ENCODE results near the gene NAV3.
"Not testable (repeated sequence)": the region's sequence is repeated elsewhere in the genome, so short reads cannot be mapped to it uniquely, and the experiment has no call there.

The NAV3 gene

DNA sequence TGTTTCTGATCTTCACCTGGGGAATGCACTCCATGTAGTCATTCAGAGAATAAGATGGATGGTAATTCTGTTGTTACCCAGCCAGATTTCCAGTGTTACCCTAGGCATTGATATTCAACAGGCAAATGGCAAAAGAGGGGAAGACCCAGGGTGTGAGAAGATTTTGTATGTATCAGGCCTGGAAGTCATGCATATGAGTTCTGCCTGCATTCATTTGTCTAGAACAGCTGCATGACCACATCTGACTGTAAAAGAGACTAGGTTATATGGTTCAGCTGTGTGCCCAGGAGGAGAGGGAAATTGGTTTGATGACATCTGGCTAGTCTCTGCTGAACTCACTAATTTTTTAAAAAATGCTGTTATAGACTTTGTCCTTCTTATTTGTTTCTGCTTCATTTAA lies 224.9 kb downstream of the NAV3 start:
- no peak for DNase-seq (ENCODE audit: low read depth)

- no peak for DNase-seq (ENCODE audit: low read depth)
These were observed 226.4 kb downstream of the NAV3 start for GRCh38 chr12:78057075-78057474.

- no peak for DNase-seq (ENCODE audit: low read depth)
These were observed 229.5 kb downstream of the NAV3 start for GRCh38 chr12:78060186-78060585.

DNA sequence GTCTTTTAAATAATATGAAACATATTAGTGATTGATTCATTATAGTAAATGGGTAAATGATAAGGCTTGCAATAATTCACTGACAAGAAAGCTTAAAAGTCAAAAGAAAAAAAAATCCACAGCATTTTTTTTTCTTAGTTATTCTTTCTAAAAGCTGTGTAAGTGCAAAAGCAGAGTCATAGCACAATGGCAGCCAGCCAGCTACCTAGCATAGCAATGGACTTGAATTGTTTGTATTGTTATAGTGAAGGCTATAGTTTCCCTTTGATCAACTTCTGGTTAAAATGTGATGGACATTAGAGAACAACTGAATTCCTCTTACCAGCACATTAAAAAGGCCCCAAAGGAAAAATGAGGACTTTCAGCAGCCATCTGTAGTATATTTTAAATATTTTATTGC lies 232.1 kb downstream of the NAV3 start:
- DNase-seq (ENCODE audit: low read depth) = no peak

DNA sequence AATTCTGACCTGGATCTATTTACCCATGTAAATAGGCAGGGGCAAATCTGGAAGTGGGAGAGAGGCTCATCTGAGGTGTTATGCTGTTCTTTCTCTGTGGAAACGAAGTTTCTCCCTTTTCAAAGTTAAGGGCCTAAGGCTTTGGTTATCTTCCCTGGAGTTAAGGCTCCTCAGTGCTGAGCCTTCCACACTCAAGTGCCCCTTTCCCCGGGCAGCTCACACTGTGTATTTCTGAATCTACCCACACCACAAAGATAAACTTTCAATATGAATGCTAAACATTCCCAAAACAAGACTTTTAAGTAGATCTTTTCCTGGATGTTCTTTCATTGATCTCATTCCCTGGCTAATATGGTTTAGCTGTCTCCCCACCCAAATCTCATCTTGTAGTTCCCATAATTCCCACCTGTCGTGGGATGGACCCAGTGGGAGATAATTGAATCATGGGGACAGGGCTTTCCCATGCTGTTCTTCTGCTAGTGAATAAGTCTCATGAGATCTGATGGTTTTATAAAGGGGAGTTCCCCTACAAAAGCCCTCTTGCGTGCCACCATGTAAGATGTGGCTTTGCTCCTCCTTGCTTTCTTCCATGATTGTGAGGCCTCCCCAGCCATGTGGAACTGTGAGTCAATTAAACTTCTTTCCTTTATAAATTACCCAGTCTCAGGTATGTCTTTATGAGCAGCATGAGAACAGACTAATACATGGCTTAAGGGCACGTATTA lies 251.1 kb downstream of the NAV3 start:
- DNase-seq (ENCODE audit: low read depth) = no peak

- DNase-seq (ENCODE audit: low read depth) = no peak
These were observed 255.0 kb downstream of the NAV3 start for GRCh38 chr12:78085542-78086182.

DNA sequence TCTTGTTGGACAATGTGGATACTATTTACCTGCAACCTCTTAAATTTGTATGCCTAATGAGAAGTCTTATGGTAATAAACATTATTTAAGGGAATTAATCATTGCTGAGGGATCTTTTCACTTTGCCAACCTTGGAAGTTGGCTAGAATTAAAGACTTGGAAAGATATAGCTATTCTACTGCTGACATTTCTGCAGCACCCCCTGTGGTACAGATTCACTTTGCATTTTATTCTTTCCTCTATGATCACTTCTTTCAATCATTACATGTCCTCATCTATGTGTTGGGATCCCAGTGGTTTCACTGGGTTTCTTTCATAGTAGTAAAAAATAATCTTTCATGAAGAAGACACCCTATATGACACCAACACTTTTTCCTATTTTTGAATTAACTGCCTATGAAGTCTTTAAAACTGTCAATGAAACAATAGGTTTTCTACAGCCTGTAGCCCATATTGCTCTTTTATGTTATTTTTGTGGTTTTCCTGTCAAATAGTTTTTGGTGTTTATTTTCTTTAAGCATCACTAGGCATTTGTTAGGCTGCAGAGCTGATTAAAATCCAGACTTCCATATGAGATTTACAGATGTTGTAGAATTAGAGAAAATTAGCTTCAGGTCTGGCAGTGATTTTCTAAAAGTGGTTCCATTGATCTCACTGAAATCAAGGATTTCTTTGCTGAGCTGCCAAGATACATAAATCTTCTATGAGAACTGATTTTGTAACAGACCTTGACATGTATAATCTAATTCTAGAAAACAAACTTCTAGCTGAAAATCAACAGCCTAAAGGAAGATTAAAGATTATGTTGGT lies 256.1 kb downstream of the NAV3 start:
- DNase-seq (ENCODE audit: low read depth) = no peak

DNA sequence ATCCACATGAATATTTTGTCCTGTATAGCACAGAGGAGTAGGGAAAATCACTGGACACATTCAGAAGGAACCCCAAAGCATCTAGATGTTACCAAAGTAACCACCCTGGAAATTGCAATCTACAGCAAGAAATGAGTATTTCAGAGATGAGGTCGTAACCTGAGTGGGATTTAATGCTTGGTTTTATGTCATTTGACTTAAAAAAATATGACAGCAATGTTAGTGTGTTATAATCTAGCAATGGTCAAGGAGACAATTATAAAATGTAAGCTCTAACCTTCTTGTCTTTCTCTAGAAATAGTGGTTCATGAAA lies 256.6 kb downstream of the NAV3 start:
- no peak for DNase-seq (ENCODE audit: low read depth)

DNA sequence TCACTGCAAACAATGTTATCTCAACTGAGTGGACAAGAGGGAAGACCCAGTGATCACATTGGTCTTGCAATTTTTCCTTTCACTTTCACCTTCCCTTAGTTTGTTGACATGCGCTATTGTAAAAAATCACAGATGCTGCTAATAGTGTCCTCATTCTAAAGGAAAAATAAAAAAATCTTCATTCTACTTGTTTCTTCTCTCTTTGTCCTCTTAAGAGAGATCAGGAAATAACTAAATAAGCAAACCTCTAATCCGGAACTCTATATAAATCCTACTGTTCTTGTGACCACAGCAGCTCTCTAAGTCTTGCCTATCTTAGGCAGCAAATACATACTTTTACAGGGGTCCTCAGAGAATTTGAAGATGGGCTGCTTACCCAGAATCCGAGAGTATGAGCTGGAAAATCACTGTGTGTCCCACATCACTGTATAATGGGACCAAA lies 257.7 kb downstream of the NAV3 start:
- DNase-seq (ENCODE audit: low read depth) = no peak

- no peak for DNase-seq (ENCODE audit: low read depth)
These were observed 259.6 kb downstream of the NAV3 start for GRCh38 chr12:78090266-78090665.

DNA sequence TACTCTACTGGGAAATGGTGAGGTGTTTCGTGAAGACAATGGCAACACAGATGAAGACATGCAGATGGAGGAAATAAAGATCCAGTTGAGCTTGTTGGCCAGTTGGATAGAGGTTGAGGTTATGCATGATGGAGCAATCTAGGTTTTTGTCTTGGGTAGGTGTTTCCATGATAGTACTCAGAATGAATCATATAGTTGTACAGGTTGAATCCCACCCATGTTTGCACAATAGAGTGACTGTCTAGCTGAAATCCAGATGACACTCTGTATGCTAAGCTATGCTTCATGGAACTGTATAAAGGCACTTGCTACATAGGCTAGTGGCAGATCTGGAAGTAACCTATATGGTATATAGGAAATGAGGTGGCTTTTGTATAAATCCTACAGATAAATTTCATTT lies 264.9 kb downstream of the NAV3 start:
- DNase-seq (ENCODE audit: low read depth) = no peak

DNA sequence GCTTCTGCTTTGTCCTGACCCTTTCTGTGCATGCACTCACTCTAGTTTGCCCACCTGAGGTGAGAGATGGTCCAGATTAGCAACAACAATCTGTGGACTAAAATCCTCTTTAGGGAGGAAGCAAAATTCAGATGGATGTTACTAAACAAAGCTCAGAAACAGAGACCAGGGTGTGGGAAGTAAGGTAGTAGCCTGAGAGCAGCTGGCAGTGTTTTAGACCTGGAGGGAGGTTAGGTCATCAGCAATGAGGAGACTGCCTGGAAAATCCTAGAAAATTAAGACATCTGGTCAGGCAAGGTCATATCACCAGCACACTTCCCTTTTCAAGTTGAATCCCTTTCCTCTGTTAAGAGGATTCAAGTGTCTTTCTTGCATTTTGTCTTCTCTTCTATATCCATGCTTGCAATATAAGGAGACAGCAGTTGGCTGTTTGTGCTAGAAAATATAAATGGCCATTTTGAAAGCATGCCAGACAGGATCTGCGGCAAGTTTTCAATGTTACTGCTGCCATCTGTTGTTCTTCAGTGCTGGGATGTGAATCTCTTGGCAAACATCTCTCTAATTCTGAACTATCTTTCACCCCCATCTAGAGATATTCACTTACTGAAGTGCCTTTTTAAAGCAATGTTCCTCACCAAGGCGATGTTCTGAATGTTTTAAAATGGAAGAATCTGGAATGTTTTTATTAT lies 266.4 kb downstream of the NAV3 start:
- DNase-seq (ENCODE audit: low read depth) = no peak

- DNase-seq (ENCODE audit: low read depth) = no peak
These were observed 269.1 kb downstream of the NAV3 start for GRCh38 chr12:78099806-78100205.

GRCh38 chr12:78101113-78101876 lies 270.6 kb downstream of the NAV3 start:
- no peak for DNase-seq (ENCODE audit: low read depth)

- DNase-seq (ENCODE audit: low read depth) = no peak
These were observed 271.4 kb downstream of the NAV3 start for GRCh38 chr12:78101946-78102635.

GRCh38 chr12:78102801-78103200 lies 272.1 kb downstream of the NAV3 start:
- DNase-seq (ENCODE audit: low read depth) = not testable (repeated sequence)

GRCh38 chr12:78115889-78116288 lies 285.2 kb downstream of the NAV3 start:
- DNase-seq (ENCODE audit: low read depth) = no peak

- no peak for DNase-seq (ENCODE audit: low read depth)
These were observed 287.3 kb downstream of the NAV3 start for GRCh38 chr12:78118036-78118435.

- no peak for DNase-seq (ENCODE audit: low read depth)
These were observed 287.8 kb downstream of the NAV3 start for GRCh38 chr12:78118486-78118885.

DNA sequence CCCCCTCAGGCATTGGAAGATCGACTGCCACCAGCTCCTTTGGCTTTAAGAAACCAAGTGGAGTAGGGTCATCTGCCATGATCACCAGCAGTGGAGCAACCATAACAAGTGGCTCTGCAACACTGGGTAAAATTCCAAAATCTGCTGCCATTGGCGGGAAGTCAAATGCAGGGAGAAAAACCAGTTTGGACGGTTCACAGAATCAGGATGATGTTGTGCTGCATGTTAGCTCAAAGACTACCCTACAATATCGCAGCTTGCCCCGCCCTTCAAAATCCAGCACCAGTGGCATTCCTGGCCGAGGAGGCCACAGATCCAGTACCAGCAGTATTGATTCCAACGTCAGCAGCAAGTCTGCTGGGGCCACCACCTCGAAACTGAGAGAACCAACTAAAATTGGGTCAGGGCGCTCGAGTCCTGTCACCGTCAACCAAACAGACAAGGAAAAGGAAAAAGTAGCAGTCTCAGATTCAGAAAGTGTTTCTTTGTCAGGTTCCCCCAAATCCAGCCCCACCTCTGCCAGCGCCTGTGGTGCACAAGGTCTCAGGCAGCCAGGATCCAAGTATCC lies 288.7 kb downstream of the NAV3 start:
- DNase-seq (ENCODE audit: low read depth) = no peak

DNA sequence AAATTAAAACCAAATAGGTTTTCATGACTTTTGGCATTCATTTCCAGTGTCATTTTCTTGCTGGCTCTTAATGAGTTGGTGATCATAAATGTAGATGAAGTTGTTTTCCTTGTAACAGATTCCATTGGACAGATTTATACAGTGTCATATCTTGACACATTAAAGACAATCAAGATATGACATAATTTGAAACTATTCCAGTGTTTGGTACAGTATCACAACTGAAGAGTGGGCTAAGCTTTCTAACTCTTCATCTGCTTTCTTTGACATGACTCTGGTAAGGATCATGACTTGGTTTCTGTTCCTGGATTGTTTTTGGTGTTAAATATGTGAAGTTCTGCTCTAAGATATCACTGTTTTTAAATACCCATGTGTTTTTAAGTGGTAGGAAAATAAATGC lies 289.6 kb downstream of the NAV3 start:
- no peak for DNase-seq (ENCODE audit: low read depth)
